Liver (tissue), 9 donors: ENCODE data around the gene RAB18. TPM values are rescaled to one million over a fixed set of nuclear protein-coding genes. Genes with fewer than 3 reads are reported as not detected.
"Not testable (repeated sequence)": the region's sequence is repeated elsewhere in the genome, so short reads cannot be mapped to it uniquely, and the experiment has no call there.

Experiments used
- DNase-seq: peaks from one replicate; pipeline ENCODE4 v3.0.0-alpha.2; 2017; ENCODE audit warnings: low spot score
- H3K27ac ChIP-seq, 2 donors: one replicate each; pipeline ENCODE4 v1.7.0; 2013; ENCODE audit warnings: inconsistent platforms in 2 of 2, low read length in 2 of 2, control low read depth in 1 of 2, low read depth in 1 of 2, mild to moderate bottlenecking in 1 of 2
- H3K27me3 ChIP-seq, 4 donors: one replicate each; pipeline versions ENCODE4 v1.6.1 to v1.7.0; 2013; ENCODE audit warnings: low read length in 3 of 4, inconsistent platforms in 1 of 4, mild to moderate bottlenecking in 1 of 4, moderate library complexity in 1 of 4; ENCODE audit not compliant: control insufficient read depth in 4 of 4, insufficient read depth in 4 of 4
- H3K36me3 ChIP-seq, 4 donors: one replicate each; pipeline versions ENCODE4 v1.6.1 to v1.7.0; 2013; ENCODE audit warnings: low read length in 3 of 4, mild to moderate bottlenecking in 3 of 4, low read depth in 1 of 4, moderate library complexity in 1 of 4; ENCODE audit not compliant: control insufficient read depth in 4 of 4, insufficient read depth in 3 of 4
- H3K4me1 ChIP-seq, 4 donors: one replicate each; pipeline versions ENCODE4 v1.6.1 to v1.7.0; 2013; ENCODE audit warnings: low read length in 3 of 4, mild to moderate bottlenecking in 3 of 4, moderate library complexity in 1 of 4; ENCODE audit not compliant: control insufficient read depth in 4 of 4, insufficient read depth in 4 of 4
- H3K4me3 ChIP-seq, 3 donors: one replicate each; pipeline versions ENCODE4 v1.6.1 to v1.7.0; 2013; ENCODE audit warnings: low read length in 3 of 3, control low read depth in 1 of 3, low read depth in 1 of 3, mild to moderate bottlenecking in 1 of 3
- H3K9ac ChIP-seq, 2 donors: one replicate each; pipeline ENCODE4 v1.7.0; 2013; ENCODE audit warnings: low read length in 2 of 2, mild to moderate bottlenecking in 2 of 2, moderate library complexity in 2 of 2, control low read depth in 1 of 2, low read depth in 1 of 2
- H3K9me3 ChIP-seq, 4 donors: one replicate each; pipeline versions ENCODE4 v1.6.1 to v1.7.0; 2013; ENCODE audit warnings: low read length in 3 of 4; ENCODE audit not compliant: control insufficient read depth in 4 of 4
- CTCF ChIP-seq: fragments of 150-350 bp; IDR thresholded peaks from 2 replicates; pipeline ENCODE4 v1.5.1; 2017; ENCODE audit warnings: improper control_type of control experiment, low read depth, low read length; ENCODE audit not compliant: missing input control
- EGR1 ChIP-seq, 2 donors: IDR thresholded peaks; 2 replicates each; pipeline ENCODE4 v1.6.1; 2016 to 2018; ENCODE audit warnings: antibody characterized with exemption in 2 of 2, low read depth in 2 of 2
- FOXA1 ChIP-seq: IDR thresholded peaks from 2 replicates; pipeline ENCODE4 v1.6.1; 2016; ENCODE audit warnings: antibody characterized with exemption
- FOXA2 ChIP-seq: IDR thresholded peaks from 2 replicates; pipeline ENCODE4 v1.6.1; 2016; ENCODE audit warnings: antibody characterized with exemption
- GABPA ChIP-seq, 2 donors: IDR thresholded peaks in 1 of 2; conservative IDR thresholded peaks in 1 of 2; 2 replicates each; pipeline ENCODE4 v1.6.1; 2016; ENCODE audit warnings: antibody characterized with exemption in 2 of 2, mild to moderate bottlenecking in 1 of 2, moderate library complexity in 1 of 2
- HNF4A ChIP-seq, 2 donors: conservative IDR thresholded peaks; 2 replicates each; pipeline ENCODE4 v1.6.1; 2016; ENCODE audit warnings: antibody characterized with exemption in 2 of 2, mild to moderate bottlenecking in 2 of 2
- HNF4G ChIP-seq: IDR thresholded peaks from 2 replicates; pipeline ENCODE4 v1.6.1; 2016; ENCODE audit warnings: antibody characterized with exemption
- JUND ChIP-seq, 2 donors: IDR thresholded peaks; 2 replicates each; pipeline ENCODE4 v1.6.1; 2016; ENCODE audit warnings: antibody characterized with exemption in 2 of 2
- NR2F2 ChIP-seq: IDR thresholded peaks from 2 replicates; pipeline ENCODE4 v1.6.1; 2016; ENCODE audit warnings: antibody characterized with exemption
- REST ChIP-seq: IDR thresholded peaks from 2 replicates; pipeline ENCODE4 v1.6.1; 2016; ENCODE audit warnings: antibody characterized with exemption, mild to moderate bottlenecking
- RXRA ChIP-seq, 2 donors: IDR thresholded peaks; 2 replicates each; pipeline ENCODE4 v1.6.1; 2017 to 2018; ENCODE audit warnings: antibody characterized with exemption in 2 of 2, mild to moderate bottlenecking in 1 of 2
- SP1 ChIP-seq: IDR thresholded peaks from 2 replicates; pipeline ENCODE4 v1.6.1; 2018; ENCODE audit warnings: antibody characterized with exemption, mild to moderate bottlenecking
- YY1 ChIP-seq: IDR thresholded peaks from 2 replicates; pipeline ENCODE4 v1.6.1; 2016; ENCODE audit warnings: antibody characterized with exemption, mild to moderate bottlenecking
- WGBS: extraction: QIAGEN DNeasy Blood & Tissue Kit; methylation state at CpG from one replicate; pipeline ENCODE4 v1.1.7; 2013; 5-methylcytosine and 5-hydroxymethylcytosine counted together
- polyA plus RNA-seq, 2 donors: library from polyadenylated mRNA; stranded (reverse) in 1 of 2; unstranded in 1 of 2; fragments of 200-250 nt in 1 of 2; fragments of >200 nt in 1 of 2; fragmentation: Nextera tagmentation in 1 of 2; extraction: Ambion mirVana in 1 of 2; gene quantifications; one replicate each; pipeline versions ENCODE4 v1.2.1 to v1.2.3, GENCODE V29; 2013 to 2015
- total RNA-seq, 2 donors: library from RNA; depleted of rRNA; stranded (reverse); fragments of >200 nt; gene quantifications; one replicate each; pipeline ENCODE4 v1.2.3, GENCODE V29; 2014
- TF ChIP-seq, protein P1 (sequence below): IDR thresholded peaks from 2 replicates; pipeline ENCODE4 v1.6.1; 2016; ENCODE audit warnings: antibody characterized with exemption
- TF ChIP-seq, protein P2 (sequence below): IDR thresholded peaks from 2 replicates; pipeline ENCODE4 v1.6.1; 2016; ENCODE audit warnings: antibody characterized with exemption
- donor health status: healthy.
- donor health status: healthy.
- donor health status: healthy.
- donor health status: healthy.
- donor health status: healthy.

RAB18 gene
- total and polyA plus RNA-seq, 4 donors: 19.8 to 57.8 (median 25.2) TPM

- Histone ChIP-seq H3K36me3 (no peaks in the 10 kb centered on the region), H3K27ac (peak overlapping the region; percentile 89 to 90), H3K9me3 (no peaks in the 10 kb centered on the region), H3K4me1 (peaks cover 7 to 18% (median 14%) of the 10 kb centered on the region in 4 donors), H3K27me3 (no peaks in the 10 kb centered on the region), H3K4me3 (peak overlapping the region; percentile 67 to 90 (median 84)), H3K9ac (peak overlapping the region; percentile 85 to 92)
- 3% methylated on average over 13 of the region's 13 CpGs for WGBS
- TF ChIP-seq RXRA (IDR thresholded peaks at IDR 0.05): no peak
- no peak for DNase-seq
These were observed 830 bp downstream of the RAB18 start for GRCh38 chr10:27504808-27505460.

DNA sequence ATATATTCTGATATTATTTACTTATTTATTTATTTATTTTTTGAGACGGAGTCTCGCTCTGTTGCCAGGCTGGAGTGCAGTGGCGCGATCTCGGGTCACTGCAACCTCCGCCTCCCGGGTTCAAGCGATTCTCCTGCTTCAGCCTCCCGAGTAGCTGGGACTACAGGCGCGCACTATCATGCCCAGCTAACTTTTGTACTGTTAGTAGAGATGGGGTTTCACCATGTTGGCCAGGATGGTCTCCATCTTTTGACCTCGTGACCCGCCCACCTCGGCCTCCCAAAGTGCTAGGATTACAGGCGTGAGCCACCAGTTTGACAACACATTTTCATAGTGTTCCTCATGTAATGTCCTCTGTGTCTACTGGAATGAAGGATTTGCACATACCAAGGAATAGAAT lies 1.4 kb downstream of the RAB18 start:
- H3K9me3 ChIP-seq, H3K9ac ChIP-seq, H3K4me3 ChIP-seq, DNase-seq, H3K27ac ChIP-seq, H3K36me3 ChIP-seq, H3K27me3 ChIP-seq: not testable (repeated sequence)
- H3K4me1 ChIP-seq: peaks cover 7 to 18% (median 14%) of the 10 kb centered on the region in 4 donors
- 94% methylated on average over 15 of the region's 15 CpGs for WGBS

- Histone ChIP-seq H3K4me1 (peaks cover 7 to 18% (median 14%) of the 10 kb centered on the region in 4 donors), H3K27me3 (no peaks in the 10 kb centered on the region), H3K9me3 (no peaks in the 10 kb centered on the region), H3K36me3 (peaks cover 0 to 4% (median 0%) of the 10 kb centered on the region in 4 donors), H3K4me3 (no peak overlapping the region), H3K27ac (no peak overlapping the region), H3K9ac (no peak overlapping the region)
- TF ChIP-seq SP1: no peak
- TF ChIP-seq, protein P1, sequence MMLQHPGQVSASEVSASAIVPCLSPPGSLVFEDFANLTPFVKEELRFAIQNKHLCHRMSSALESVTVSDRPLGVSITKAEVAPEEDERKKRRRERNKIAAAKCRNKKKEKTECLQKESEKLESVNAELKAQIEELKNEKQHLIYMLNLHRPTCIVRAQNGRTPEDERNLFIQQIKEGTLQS: no peak
- DNase-seq: no peak
- WGBS: 90% methylated on average over 4 of the region's 4 CpGs
These were observed 2.2 kb downstream of the RAB18 start for GRCh38 chr10:27506280-27506679.

GRCh38 chr10:27512548-27512947 lies 8.4 kb downstream of the RAB18 start:
- no peak overlapping the region for H3K4me3 ChIP-seq
- no peaks in the 10 kb centered on the region for H3K4me1 ChIP-seq
- 93% methylated on average over 2 of the region's 2 CpGs for WGBS
- no peak for DNase-seq
- no peak overlapping the region for H3K27ac ChIP-seq
- H3K27me3 ChIP-seq: no peaks in the 10 kb centered on the region
- no peaks in the 10 kb centered on the region for H3K9me3 ChIP-seq
- H3K36me3 ChIP-seq: peaks cover 3 to 14% (median 6%) of the 10 kb centered on the region in 4 donors
- H3K9ac ChIP-seq: no peak overlapping the region
- TF ChIP-seq NR2F2: no peak
- TF ChIP-seq, protein P1: no peak
- TF ChIP-seq CTCF: no peak
- TF ChIP-seq REST: no peak
- TF ChIP-seq GABPA (IDR thresholded peaks at IDR 0.05 in 1 of 2, conservative IDR thresholded peaks at IDR 0.05 in 1 of 2): no peak
- no peak for TF ChIP-seq FOXA2
- no peak for TF ChIP-seq EGR1 (IDR thresholded peaks at IDR 0.05; ENCODE audit: low read depth in 2 of 2)
- no peak for TF ChIP-seq YY1
- no peak for TF ChIP-seq SP1
- TF ChIP-seq JUND (IDR thresholded peaks at IDR 0.05): no peak
- TF ChIP-seq, protein P2, sequence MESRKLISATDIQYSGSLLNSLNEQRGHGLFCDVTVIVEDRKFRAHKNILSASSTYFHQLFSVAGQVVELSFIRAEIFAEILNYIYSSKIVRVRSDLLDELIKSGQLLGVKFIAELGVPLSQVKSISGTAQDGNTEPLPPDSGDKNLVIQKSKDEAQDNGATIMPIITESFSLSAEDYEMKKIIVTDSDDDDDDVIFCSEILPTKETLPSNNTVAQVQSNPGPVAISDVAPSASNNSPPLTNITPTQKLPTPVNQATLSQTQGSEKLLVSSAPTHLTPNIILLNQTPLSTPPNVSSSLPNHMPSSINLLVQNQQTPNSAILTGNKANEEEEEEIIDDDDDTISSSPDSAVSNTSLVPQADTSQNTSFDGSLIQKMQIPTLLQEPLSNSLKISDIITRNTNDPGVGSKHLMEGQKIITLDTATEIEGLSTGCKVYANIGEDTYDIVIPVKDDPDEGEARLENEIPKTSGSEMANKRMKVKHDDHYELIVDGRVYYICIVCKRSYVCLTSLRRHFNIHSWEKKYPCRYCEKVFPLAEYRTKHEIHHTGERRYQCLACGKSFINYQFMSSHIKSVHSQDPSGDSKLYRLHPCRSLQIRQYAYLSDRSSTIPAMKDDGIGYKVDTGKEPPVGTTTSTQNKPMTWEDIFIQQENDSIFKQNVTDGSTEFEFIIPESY: no peak
- no peak for TF ChIP-seq FOXA1
- TF ChIP-seq HNF4A (conservative IDR thresholded peaks at IDR 0.05): no peak
- no peak for TF ChIP-seq HNF4G
